Astrocyte (in vitro differentiated cells and primary cell): ENCODE measurements around the gene COA7.

Source experiments
- EZH2 ChIP-seq: IDR thresholded peaks from 2 replicates; pipeline ENCODE4 v1.6.1; 2012; ENCODE audit warnings: mild to moderate bottlenecking, low read length, inconsistent platforms; ENCODE audit not compliant: insufficient read depth
- TF ChIP-seq, protein P1 (sequence below): IDR thresholded peaks from 2 replicates; pipeline ENCODE4 v1.5.1; 2011; ENCODE audit warnings: low read depth, mild to moderate bottlenecking, inconsistent platforms, low read length, moderate library complexity; ENCODE audit not compliant: insufficient read depth

DNA sequence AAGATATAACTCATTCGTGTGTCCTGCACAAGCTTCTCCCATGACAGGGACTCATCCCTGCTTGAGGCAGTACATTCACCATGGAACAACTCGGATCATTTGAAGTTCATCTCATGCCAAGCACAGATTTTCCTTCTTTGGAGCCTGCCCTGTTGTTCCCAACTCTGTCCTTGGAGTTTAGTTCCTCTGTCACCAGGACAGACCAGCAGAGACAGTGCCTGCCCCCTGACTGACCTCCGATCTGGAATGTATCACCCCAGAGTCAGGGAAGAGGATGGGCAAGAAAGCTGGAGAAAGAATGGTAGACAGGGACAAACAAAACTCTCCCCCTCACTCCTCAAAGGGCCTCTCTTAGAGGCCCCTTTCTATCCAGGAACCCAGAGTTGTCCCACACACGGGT lies 60.2 kb downstream of the COA7 start:
- no peak for TF ChIP-seq EZH2
- TF ChIP-seq, protein P1, sequence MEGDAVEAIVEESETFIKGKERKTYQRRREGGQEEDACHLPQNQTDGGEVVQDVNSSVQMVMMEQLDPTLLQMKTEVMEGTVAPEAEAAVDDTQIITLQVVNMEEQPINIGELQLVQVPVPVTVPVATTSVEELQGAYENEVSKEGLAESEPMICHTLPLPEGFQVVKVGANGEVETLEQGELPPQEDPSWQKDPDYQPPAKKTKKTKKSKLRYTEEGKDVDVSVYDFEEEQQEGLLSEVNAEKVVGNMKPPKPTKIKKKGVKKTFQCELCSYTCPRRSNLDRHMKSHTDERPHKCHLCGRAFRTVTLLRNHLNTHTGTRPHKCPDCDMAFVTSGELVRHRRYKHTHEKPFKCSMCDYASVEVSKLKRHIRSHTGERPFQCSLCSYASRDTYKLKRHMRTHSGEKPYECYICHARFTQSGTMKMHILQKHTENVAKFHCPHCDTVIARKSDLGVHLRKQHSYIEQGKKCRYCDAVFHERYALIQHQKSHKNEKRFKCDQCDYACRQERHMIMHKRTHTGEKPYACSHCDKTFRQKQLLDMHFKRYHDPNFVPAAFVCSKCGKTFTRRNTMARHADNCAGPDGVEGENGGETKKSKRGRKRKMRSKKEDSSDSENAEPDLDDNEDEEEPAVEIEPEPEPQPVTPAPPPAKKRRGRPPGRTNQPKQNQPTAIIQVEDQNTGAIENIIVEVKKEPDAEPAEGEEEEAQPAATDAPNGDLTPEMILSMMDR: no peak
